ENCODE measurements around the gene KIF21A.

KIF21A gene

DNA sequence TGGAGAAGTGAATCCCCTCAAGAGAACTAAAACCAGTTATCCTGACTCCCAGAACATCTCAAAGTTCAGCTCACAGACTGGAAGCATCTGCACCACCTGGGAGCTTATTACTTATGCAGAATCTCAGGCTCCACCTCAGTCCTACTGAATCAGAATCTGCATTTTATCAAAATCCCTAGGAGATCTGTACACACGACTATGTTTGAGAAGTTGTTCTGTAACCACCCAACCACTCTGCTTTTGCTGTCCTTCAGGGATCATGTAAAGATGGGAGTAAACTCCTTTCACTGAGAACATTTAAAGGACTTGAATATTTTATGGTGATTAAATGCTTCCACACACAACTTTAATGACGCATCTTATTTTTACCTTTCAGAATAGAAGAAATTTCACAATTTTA lies 98.0 kb downstream of the KIF21A start:
- TF ChIP-seq CTCF (IDR thresholded peaks at IDR 0.05), result no peak
- no peak for TF ChIP-seq ZFX (IDR thresholded peaks at IDR 0.05; ENCODE audit: borderline replicate concordance)
- no peak overlapping the region for H3K27ac ChIP-seq

DNA sequence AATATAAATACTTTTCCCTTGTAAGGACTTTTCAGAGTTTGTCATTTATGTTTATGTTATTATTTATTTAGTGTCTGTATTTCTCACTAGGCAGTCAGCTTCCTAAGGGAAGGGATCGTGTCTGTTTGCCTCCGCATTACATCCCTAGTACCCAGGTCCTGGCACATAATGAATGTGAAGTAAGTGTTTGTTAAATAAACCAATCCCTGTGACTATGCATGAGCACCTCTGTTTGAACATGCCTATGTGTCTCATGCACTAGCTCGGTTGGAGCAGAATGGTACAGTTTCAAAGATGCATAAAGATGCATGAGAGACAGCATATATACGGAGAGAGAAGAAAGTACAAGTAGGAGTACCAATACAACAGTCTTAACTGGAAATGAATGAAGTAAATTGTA lies 99.3 kb downstream of the KIF21A start:
- no peak for TF ChIP-seq ZFX (IDR thresholded peaks at IDR 0.05; ENCODE audit: borderline replicate concordance)
- no peak for TF ChIP-seq CTCF (IDR thresholded peaks at IDR 0.05)
- no peak overlapping the region for H3K27ac ChIP-seq

GRCh38 chr12:39341761-39342160 lies 101.2 kb downstream of the KIF21A start:
- no peak overlapping the region for H3K27ac ChIP-seq
- TF ChIP-seq CTCF (IDR thresholded peaks at IDR 0.05) (no peak), ZFX (IDR thresholded peaks at IDR 0.05; ENCODE audit: borderline replicate concordance) (no peak)

GRCh38 chr12:39341179-39341578 lies 101.7 kb downstream of the KIF21A start:
- no peak for TF ChIP-seq CTCF (IDR thresholded peaks at IDR 0.05)
- TF ChIP-seq ZFX (IDR thresholded peaks at IDR 0.05; ENCODE audit: borderline replicate concordance), result no peak
- no peak overlapping the region for H3K27ac ChIP-seq

DNA sequence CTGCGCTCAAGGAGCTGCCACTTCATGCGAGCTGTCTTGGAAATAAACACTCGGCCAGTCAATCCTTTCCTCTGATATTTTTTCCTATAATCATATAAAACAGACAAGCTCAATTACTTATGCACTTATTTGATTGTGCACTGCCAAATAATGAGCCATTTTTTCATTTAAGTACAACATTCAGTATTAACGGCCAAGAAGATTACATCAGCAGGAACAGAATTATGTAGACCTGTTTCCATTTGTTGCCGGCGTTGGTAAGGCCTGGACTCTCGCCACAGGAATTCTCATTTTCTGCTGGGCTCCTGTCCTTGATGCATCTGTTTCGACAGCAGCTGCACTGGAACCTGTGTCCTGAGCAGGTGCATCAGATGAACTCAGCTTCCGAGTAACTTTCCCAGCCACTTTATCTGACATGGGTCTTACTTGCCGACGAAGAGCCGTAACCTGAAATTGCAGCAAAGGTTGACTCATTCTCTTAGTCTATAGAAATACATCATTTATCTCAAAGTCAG lies 110.2 kb downstream of the KIF21A start:
- no peak for TF ChIP-seq ZFX (IDR thresholded peaks at IDR 0.05; ENCODE audit: borderline replicate concordance)
- TF ChIP-seq CTCF (IDR thresholded peaks at IDR 0.05), result no peak
- H3K27ac ChIP-seq, result no peak overlapping the region

GRCh38 chr12:39331539-39332261 lies 111.2 kb downstream of the KIF21A start:
- TF ChIP-seq CTCF (IDR thresholded peaks at IDR 0.05), result no peak
- no peak for TF ChIP-seq ZFX (IDR thresholded peaks at IDR 0.05; ENCODE audit: borderline replicate concordance)
- H3K27ac ChIP-seq, result no peak overlapping the region

DNA sequence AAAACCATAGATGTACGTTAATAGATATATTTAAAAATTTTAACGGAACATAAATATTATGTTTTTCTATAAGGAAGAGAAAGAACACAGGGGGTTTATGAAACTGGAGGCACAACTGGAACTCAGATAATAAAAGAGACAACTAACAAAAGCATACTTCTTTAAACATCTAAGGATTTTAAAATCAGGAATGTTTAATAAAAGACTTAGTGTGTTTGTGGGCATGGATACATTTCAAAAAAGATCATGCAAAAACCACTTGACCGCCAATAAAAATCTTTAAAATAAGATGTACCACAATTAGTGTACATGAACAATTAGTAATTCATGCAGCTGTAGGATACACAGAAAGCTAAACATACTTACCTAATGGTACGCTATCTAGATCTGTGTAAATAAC lies 113.0 kb downstream of the KIF21A start:
- no peak for TF ChIP-seq CTCF (IDR thresholded peaks at IDR 0.05)
- no peak for TF ChIP-seq ZFX (IDR thresholded peaks at IDR 0.05; ENCODE audit: borderline replicate concordance)
- no peak overlapping the region for H3K27ac ChIP-seq

All from 22Rv1 (cell line).